Common myeloid progenitor, CD34-positive (primary cell): ENCODE results near the gene TGFA.
"Not testable (repeated sequence)": the region's sequence is repeated elsewhere in the genome, so short reads cannot be mapped to it uniquely, and the experiment has no call there.

Experiments
- CTCF ChIA-PET: fragments of 350-600 bp; sonication (Branson Sonifier 250); formaldehyde crosslinking; loops from one replicate; lab custom pipeline; 2021; ENCODE audit warnings: antibody characterized with exemption; lab: Charles Lee
- POLR2A ChIA-PET: fragments of 350-600 bp; sonication (Branson Sonifier 250); formaldehyde crosslinking; loops from one replicate; lab custom pipeline; 2021; ENCODE audit warnings: antibody characterized with exemption; lab: Charles Lee
- DNase-seq, 3 donors: peaks; one replicate each; pipeline versions ENCODE4 v3.0.0 to v3.0.0-alpha.2; 2013
- H3K27ac ChIP-seq, 2 experiments: 1 replicate in 1 of 2; 2 replicates in 1 of 2; pipeline ENCODE4 v1.7.0; 2013; ENCODE audit warnings: inconsistent platforms in 2 of 2, low read length in 2 of 2, mild to moderate bottlenecking in 2 of 2, low read depth in 1 of 2, moderate library complexity in 1 of 2; ENCODE audit not compliant: severe bottlenecking in 2 of 2, insufficient read depth in 1 of 2, poor library complexity in 1 of 2
- H3K27me3 ChIP-seq, 5 experiments: replicated peaks in 2 of 5; 1 replicate in 3 of 5; 2 replicates in 2 of 5; pipeline versions ENCODE4 v1.6.1 to v1.7.0; 2013; ENCODE audit warnings: low read length in 4 of 5, mild to moderate bottlenecking in 2 of 5, moderate library complexity in 2 of 5, inconsistent platforms in 1 of 5; ENCODE audit not compliant: insufficient read depth in 5 of 5, control insufficient read depth in 4 of 5
- H3K36me3 ChIP-seq, 4 experiments: 1 replicate in 2 of 4; 2 replicates in 2 of 4; pipeline versions ENCODE4 v1.6.1 to v1.7.0; 2013; ENCODE audit warnings: low read length in 3 of 4, control low read depth in 1 of 4, mild to moderate bottlenecking in 1 of 4; ENCODE audit not compliant: control insufficient read depth in 4 of 4, insufficient read depth in 4 of 4
- H3K4me1 ChIP-seq, 4 experiments: 1 replicate in 3 of 4; 2 replicates in 1 of 4; pipeline versions ENCODE4 v1.6.1 to v1.7.1; 2013; ENCODE audit warnings: low read length in 3 of 4, mild to moderate bottlenecking in 3 of 4, control low read depth in 1 of 4, inconsistent platforms in 1 of 4, moderate library complexity in 1 of 4; ENCODE audit not compliant: control insufficient read depth in 4 of 4, insufficient read depth in 4 of 4; ENCODE audit errors: control extremely low read depth in 1 of 4
- H3K4me3 ChIP-seq, 7 experiments: 1 replicate in 4 of 7; 2 replicates in 3 of 7; pipeline versions ENCODE4 v1.5.1 to v1.7.0; 2013; ENCODE audit warnings: mild to moderate bottlenecking in 7 of 7, low read length in 6 of 7, moderate library complexity in 6 of 7, inconsistent platforms in 2 of 7, low read depth in 2 of 7, control low read depth in 1 of 7; ENCODE audit not compliant: insufficient read depth in 4 of 7, control insufficient read depth in 1 of 7; ENCODE audit errors: extremely low read depth in 1 of 7
- H3K9me3 ChIP-seq, 5 experiments: 1 replicate in 4 of 5; 2 replicates in 1 of 5; pipeline versions ENCODE4 v1.6.1 to v1.7.1; 2013; ENCODE audit warnings: low read length in 4 of 5, mild to moderate bottlenecking in 2 of 5, inconsistent platforms in 1 of 5, low read depth in 1 of 5, moderate library complexity in 1 of 5; ENCODE audit not compliant: control insufficient read depth in 4 of 5, insufficient read depth in 2 of 5; ENCODE audit errors: control extremely low read depth in 1 of 5
- WGBS: methylation state at CpG from one replicate; pipeline ENCODE4 v1.1.5; 2013; ENCODE audit not compliant: insufficient coverage; 5-methylcytosine and 5-hydroxymethylcytosine counted together

The TGFA gene

GRCh38 chr2:70466647-70467046, 87.0 kb downstream of the TGFA start:
- CTCF ChIA-PET, result interaction anchor here (1.4 kb wide), 1 partner anchor 8 kb away, joined by 3 read pairs; no protein-coding TSS in a partner anchor
- WGBS, result no CpG with 5 or more reads among the region's 4 CpGs
- DNase-seq, H3K27ac ChIP-seq, H3K27me3 ChIP-seq, H3K4me3 ChIP-seq, H3K9me3 ChIP-seq, H3K36me3 ChIP-seq, POLR2A ChIA-PET: not testable (repeated sequence)
- H3K4me1 ChIP-seq, result peaks cover 12 to 32% (median 28%) of the 10 kb centered on the region in 4 experiments

DNA sequence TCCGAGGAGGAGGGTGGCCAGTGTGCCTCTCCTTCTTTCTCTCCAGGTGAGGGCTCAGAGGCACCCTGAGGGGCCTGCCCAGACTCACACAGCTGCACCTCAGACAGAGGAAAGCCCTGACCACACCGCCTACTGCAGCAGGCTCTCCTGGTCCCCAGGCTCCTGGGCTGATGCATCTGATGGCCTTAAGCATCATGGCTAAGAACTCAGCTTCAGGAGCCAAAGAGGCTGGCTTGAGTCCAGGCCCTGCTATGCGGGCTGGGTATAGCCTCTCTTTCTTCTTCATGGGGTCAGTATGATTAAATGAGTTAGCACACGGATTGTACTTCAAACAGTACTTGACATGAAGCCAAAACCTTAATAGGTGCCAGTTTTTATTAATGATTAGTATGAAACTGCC, 89.6 kb downstream of the TGFA start:
- no peaks in the 10 kb centered on the region for H3K36me3 ChIP-seq
- H3K27me3 ChIP-seq, result peaks cover 0 to 2% (median 0%) of the 10 kb centered on the region in 5 experiments
- POLR2A ChIA-PET, result no interaction called here
- 100% methylated on average over 3 of the region's 4 CpGs for WGBS
- no peak for DNase-seq
- H3K27ac ChIP-seq, result no peak overlapping the region
- peaks cover 0 to 10% (median 8%) of the 10 kb centered on the region in 4 experiments for H3K4me1 ChIP-seq
- CTCF ChIA-PET, result interaction anchor here (0.5 kb wide), 1 partner anchor 127 kb away, joined by 3 read pairs; no protein-coding TSS in a partner anchor
- no peak overlapping the region for H3K4me3 ChIP-seq
- H3K9me3 ChIP-seq, result no peaks in the 10 kb centered on the region

DNA sequence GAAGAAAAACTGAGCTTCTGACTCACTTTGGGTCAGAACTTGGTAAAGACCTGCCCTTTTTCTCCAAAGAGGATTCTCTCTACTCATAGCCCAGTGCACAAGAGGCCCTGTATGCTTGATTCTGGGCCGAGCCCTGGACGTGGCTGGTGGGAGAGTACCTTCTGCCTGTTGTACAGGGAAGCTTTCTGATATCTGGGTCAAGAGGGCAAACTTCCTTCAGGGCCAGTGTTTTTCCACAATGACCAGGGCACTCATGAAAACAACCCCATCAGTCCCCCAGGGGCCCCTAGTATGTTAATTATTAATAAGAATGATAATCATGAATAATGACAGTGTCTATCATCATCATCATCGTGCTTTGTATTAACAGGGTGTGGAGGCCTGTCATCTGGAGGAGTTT, 90.0 kb downstream of the TGFA start:
- Histone ChIP-seq H3K27me3 (peaks cover 0 to 2% (median 0%) of the 10 kb centered on the region in 5 experiments), H3K36me3 (no peaks in the 10 kb centered on the region), H3K9me3 (no peaks in the 10 kb centered on the region), H3K27ac (no peak overlapping the region), H3K4me3 (no peak overlapping the region), H3K4me1 (peaks cover 0 to 7% (median 5%) of the 10 kb centered on the region in 4 experiments)
- ChIA-PET POLR2A (no interaction called here), CTCF (no interaction called here)
- DNase-seq, result no peak
- WGBS, result no CpG with 5 or more reads among the region's 3 CpGs

DNA sequence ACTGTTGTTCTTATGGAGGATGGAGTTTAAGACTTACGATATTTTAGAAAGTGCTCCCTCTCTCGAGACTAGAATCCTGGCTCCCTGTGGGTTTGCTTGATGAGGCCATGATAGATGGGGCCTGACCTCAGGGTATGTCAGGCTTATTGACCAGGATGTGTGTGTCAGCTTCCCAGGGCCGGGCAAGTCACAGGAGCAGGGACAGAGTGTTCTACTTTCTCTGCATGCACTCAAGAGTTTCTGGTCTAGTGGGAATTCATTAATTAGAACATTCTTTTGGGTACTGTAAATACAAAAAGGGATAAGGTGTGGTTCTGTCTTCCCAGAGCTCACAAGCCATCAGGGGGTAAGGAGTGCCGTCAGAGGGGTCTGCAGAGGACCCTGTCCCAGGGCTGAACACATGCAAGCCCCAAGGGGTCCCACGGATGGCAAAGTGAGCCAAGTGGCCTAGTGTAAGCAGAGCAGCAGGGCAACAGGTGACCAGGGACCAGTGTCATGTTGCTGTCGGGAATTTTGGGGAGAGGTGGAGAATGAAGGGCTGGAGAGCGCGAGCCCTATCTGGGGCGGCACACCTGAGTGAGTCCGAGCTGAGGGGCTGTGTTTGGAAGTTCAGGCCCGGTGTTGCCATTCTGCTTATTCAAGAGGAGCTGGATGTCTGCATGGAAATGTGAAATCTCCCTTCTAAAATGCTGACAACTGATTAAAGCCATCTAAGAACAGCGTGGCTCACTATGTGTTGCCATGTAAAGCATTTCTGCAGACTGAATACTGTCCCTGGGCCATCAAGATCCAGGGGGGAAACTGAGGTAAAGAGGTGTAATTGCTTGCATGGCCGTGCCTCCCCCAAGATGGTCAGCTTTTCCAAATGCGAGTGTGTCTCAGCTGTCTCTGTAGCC, 91.4 kb downstream of the TGFA start:
- WGBS, result 92% methylated on average over 13 of the region's 14 CpGs
- ChIA-PET POLR2A (no interaction called here), CTCF (no interaction called here)
- Histone ChIP-seq H3K9me3 (no peaks in the 10 kb centered on the region), H3K4me1 (no peaks in the 10 kb centered on the region), H3K27me3 (peaks cover 0 to 2% (median 0%) of the 10 kb centered on the region in 5 experiments), H3K4me3 (no peak overlapping the region), H3K27ac (no peak overlapping the region), H3K36me3 (no peaks in the 10 kb centered on the region)
- no peak for DNase-seq

DNA sequence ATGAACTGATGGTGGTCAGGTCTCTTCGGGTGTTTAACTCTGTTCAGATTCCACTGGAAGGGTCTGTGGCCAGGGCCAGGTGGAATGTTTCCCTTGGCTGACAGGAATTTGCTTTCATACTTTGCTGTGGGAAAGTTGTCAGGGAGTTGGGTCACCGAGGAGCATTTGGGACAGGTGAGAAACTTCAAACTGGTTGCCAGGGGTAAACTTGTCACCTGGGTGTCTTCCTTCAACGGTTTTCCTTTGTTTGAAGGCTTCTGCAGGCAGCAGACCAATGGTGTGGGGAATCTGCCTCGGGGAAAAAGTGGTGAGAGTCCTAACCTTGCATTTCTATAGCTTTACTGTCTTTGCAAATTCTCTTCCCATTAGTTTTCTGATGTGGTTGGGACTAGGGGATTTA, 92.2 kb downstream of the TGFA start:
- POLR2A ChIA-PET, result no interaction called here
- H3K4me3 ChIP-seq, result no peak overlapping the region
- CTCF ChIA-PET, result no interaction called here
- 93% methylated on average over 4 of the region's 4 CpGs for WGBS
- H3K27me3 ChIP-seq, result peaks cover 0 to 2% (median 0%) of the 10 kb centered on the region in 5 experiments
- DNase-seq, result no peak
- H3K4me1 ChIP-seq, result no peaks in the 10 kb centered on the region
- H3K9me3 ChIP-seq, result no peaks in the 10 kb centered on the region
- no peaks in the 10 kb centered on the region for H3K36me3 ChIP-seq
- H3K27ac ChIP-seq, result no peak overlapping the region

DNA sequence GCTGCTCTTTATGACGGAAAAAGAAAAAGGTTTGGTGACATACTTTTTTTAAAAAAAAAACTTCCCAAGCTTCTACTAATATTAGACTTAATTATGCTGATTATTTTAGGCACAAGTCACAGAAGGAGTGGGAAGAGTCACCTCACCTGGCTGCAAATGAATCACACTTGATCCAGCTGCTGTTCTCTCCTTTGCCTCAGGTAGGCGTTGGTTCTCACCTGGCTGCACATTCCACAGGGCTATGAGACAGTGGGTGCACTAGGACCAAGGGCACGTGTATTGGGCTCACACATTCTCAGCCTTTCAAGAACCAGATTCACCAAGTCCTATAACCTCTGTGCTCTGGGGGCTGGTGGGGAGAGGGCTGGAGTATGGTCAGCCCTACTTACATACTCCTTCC, 93.3 kb downstream of the TGFA start:
- Histone ChIP-seq H3K9me3 (no peaks in the 10 kb centered on the region), H3K27ac (no peak overlapping the region), H3K36me3 (no peaks in the 10 kb centered on the region), H3K4me1 (no peaks in the 10 kb centered on the region), H3K27me3 (peaks cover 0 to 2% (median 0%) of the 10 kb centered on the region in 5 experiments), H3K4me3 (no peak overlapping the region)
- CTCF ChIA-PET, result no interaction called here
- DNase-seq, result no peak
- POLR2A ChIA-PET, result no interaction called here
- WGBS, result 100% methylated on average over 2 of the region's 3 CpGs

- Histone ChIP-seq H3K27me3 (peaks cover 0 to 2% (median 0%) of the 10 kb centered on the region in 5 experiments), H3K27ac (no peak overlapping the region), H3K4me1 (no peaks in the 10 kb centered on the region), H3K9me3 (no peaks in the 10 kb centered on the region), H3K4me3 (no peak overlapping the region), H3K36me3 (no peaks in the 10 kb centered on the region)
- POLR2A ChIA-PET, result no interaction called here
- CTCF ChIA-PET, result interaction anchor here (1.4 kb wide), 1 partner anchor 9 kb away, joined by 3 read pairs; no protein-coding TSS in a partner anchor
- DNase-seq, result no peak
- WGBS, result 100% methylated on average over 4 of the region's 5 CpGs
Observed at GRCh38 chr2:70458661-70459060, 95.0 kb downstream of the TGFA start.
